GM21381 (cell line): ENCODE data around the gene KCND2.
"Not testable (repeated sequence)": the region's sequence is repeated elsewhere in the genome, so short reads cannot be mapped to it uniquely, and the experiment has no call there.

Experiments used
- ATAC-seq: cut with Tn5 transposase; IDR thresholded peaks from one replicate; pipeline ENCODE4 v1.9.1; 2021; ENCODE audit warnings: mild to moderate bottlenecking, moderate library complexity; ENCODE audit not compliant: unreplicated experiment

The KCND2 gene

DNA sequence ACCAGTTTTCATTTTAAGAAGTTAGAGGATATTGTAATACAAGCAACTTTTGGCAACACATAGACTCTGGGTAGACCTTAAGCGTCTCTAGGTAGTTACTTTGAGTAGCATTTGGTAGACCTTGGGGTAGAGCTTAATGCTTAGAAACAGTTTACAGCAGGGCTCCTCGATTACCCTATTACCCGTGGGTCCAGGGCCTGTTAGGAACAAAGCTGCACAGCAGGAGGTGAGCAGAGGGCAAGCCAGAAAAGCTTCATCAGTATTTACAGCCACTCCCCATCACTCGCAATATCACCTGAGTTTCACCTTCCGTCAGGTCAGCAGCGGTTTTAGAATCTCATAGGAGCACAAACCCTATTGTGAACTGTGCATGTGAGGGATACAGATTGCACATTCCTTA, 411.5 kb downstream of the KCND2 start:
- ATAC-seq, result no peak

DNA sequence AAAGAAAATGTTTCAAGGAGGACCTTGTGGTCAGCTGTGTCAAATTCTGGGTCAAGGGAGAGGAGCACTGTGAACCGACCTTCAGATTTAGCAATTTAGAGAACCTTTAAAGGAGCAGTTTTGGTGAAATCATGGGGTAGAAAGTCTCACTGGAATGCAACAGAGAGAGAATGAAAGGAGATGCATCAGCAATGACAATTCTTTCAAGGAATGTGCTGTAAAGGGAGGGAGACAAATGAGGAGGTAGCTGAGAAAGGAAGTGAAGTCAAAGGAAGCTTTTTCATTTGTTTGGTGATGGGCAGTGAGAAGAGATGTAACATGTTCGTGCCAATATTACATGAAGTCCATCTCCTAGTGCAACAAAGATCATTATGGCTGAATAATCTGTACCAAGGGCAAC, 418.9 kb downstream of the KCND2 start:
- no peak for ATAC-seq

DNA sequence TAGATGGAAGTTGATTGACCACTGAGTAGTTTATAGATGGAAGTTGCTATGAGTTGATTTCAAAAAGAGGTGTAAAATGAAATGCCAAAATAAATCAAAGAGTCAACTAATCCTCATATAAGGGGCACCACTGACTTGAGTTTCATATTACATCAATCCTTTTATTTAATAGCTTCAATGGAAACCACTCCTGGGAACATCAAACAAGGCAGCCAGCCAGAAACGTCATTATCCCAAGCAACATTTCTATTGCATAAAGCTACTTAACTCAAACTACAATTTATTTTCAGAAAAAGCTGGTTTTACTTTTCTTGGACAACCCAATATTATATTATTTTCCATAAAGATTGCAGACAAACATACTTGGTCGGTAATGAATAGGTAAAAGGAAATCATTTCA, 422.9 kb downstream of the KCND2 start:
- ATAC-seq, result no peak

DNA sequence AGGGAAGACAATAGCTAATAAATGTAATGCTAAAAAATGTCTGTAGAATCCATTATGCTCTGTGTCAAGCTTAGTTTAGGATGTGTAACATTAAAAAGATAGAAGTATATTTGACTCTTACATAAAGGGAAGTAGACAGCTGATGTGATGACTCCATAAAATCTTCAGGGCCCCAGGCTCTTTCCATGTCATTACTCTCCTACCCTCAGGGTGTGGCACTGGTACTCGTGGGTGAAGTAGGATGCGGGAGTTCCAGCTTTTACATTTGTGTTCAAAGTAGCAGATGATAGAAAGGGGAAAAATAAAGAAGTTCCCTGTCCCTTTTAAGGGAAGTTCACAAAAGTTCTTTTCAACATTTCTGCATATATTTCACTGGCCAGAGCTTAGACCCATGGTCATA, 427.8 kb downstream of the KCND2 start:
- ATAC-seq, result no peak

DNA sequence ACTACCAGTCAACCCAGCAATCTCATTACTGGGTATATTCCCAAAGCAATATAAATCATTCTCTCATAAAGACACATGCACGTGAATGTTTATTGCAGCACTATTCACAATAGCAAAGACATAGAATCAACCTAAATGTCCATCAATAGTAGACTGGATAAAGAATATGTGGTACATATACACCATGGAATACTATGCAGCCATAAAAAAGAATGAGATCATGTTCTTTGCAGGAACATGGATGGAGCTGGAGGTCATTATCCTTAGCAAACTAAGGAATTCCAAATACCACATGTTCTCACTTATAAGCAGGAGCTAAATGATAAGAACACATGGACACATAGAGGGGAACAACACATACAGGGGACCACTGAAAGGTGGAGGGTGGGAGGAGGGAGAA, 429.4 kb downstream of the KCND2 start:
- ATAC-seq, result not testable (repeated sequence)

DNA sequence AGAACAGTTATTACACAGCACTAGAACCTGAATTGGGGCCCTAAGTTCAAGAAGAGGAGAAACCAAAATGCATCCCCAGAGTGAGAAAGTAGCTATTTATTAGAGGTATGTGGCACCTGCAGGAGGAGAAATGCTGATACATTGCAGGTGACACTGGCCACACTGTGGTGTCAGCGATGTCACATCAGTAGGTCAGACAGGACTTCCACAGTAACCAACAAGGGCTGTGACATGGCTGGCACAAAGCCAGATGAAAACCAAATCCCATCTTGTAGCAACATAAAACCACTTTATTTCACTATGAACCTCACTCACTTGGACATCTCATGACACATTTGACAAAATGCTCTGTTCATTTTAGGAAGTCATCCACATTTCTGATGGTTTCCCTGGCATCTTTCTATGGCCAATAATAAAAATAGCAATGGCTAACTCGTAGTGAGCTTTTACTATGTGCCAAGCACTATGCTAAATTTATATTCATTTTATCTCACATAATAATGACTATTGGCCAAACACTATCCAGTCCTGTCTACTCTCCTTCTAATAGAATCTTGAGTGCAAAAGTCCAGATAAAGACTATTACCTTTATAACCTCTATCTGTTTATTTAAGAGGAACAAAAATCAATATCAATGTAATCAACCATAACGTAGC, 430.7 kb downstream of the KCND2 start:
- no peak for ATAC-seq

DNA sequence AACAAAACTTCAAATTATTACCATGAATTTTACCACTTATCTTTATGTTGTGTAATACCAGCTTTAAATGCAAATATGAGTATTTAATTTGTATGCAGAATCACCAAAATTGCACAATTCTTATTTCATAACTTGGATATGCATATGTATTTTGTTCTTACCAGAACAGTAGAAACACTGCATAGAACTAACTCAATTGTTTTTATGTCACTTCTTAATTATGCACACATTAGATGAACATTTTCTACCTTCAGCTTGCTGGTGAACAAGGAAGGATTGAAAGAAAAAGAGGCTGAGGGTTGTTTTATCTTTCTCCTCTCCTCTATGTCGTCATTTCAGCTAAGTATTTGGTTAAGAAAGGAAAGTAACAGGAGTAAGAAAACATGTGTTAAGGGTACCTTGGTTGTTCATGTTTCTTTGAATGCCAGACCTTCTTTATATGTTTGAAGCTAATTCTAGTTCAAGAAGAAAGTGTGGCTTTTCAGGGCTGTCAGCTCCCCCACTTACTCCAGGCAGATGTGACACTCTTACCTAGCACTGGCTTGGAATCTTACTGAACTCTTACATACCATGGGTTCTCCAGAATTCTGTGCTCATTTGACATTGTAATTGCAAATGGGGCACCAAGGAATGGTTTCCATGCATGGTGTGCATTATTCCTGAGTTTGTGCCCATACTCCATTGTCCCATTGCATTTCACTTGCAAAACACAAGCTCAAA, 436.4 kb downstream of the KCND2 start:
- no peak for ATAC-seq

DNA sequence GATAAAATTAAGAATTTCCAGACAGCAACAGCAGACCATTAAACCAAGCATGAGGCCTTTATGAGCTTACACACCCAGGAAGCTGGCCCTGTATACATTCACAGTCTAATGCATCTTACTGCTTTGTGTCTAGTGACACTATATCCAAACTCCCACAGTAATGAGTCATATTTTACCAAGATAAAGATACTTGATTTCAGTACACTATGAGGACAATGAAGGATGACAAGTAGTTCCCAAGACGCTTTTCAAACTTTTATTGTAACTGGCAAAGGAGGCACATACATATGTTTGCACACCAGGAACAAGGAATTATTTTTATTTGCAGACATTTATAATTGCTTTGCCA, 437.0 kb downstream of the KCND2 start:
- ATAC-seq, result no peak

DNA sequence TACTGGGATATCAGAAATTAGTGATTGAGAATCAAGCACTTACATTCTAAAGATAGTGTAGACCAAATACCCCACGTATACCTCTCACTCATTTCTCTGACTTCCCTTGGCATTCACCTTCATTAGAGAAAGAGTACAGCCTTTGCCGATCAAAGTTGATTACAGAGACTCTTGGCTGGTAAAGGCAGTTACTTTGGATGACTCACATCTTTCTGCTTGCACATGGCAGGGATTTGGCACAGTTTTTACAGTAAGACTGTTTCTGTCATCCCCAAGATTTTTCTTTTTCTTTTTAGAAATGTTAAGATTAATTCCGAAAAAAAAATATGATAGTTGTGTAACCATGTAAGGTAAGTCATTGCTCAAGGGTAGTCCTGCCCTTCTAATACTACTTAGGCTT, 442.0 kb downstream of the KCND2 start:
- ATAC-seq, result no peak

DNA sequence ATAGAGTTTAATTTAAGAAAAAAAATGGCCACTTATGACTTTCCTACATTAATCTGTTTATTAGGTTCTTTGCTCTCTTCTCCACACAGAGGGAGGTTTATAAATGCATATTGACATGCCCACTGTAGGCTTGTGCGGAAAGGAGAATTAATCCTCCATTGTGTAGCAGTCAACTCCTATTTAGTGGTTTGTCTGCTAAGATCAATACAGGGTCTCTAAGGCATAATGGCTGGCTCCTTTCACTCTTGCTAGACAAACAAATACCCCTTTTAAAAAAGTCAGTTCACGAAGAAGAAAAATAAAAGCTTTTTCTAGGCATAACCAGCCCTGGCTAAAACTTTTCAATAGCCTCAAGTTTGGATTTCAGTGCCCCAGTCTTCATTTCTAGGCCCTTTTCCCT, 443.3 kb downstream of the KCND2 start:
- ATAC-seq, result no peak

DNA sequence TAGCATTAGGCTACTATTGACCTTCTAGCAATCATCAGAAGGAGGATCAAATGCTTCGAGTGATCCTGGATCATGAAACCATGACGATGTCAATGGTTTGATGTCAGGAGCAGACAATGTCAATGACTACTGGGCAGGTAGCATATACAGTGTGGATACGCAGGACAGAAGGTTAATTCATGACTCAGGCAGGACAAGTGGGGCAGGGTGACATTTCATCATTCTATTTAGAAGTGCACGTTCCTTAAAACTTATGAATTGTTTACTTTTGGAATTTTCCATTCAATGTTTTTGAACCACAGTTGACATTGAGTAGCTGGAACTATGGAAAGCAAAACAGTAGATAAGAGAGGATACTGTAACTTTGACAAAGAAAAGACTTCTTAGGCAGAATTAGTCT, 444.2 kb downstream of the KCND2 start:
- ATAC-seq, result no peak

DNA sequence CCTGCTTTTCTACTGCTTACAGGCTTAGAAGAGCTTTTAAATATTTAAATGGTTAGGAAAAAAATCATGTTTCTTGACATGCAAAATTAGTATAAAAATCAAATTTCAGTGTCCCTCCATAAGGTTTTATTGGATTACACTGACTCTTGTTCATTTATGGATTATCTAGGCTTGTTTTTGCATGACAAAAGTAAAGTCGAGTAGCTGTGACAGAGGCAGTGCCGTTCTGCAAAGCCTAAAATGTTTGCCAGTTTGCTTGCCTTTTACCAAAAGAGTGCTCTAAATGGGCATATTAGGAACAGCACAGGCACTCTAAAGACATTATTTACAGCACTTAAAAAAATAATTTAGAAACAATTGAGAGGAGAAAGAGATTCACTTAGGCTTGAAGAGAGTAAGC, 445.4 kb downstream of the KCND2 start:
- no peak for ATAC-seq

DNA sequence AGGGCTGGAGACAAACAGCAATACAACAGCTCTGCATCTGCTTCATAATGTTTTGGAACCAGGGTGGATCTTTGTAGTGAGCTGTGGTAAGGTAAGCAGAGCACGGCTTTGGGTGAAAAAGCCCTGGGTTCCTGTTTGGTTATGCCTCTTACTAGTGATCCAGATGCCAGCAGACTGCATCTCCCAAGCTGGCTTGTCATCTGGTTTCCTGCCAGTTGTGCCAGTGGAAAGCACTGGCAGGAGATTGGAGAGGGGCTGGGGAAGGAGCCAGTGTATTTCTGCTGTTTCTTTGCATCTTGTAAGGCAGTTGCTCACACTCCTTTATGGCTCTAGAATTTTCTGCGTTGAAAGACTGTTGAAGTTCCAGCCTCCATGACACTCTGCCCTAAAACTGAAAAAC, 447.3 kb downstream of the KCND2 start:
- no peak for ATAC-seq

DNA sequence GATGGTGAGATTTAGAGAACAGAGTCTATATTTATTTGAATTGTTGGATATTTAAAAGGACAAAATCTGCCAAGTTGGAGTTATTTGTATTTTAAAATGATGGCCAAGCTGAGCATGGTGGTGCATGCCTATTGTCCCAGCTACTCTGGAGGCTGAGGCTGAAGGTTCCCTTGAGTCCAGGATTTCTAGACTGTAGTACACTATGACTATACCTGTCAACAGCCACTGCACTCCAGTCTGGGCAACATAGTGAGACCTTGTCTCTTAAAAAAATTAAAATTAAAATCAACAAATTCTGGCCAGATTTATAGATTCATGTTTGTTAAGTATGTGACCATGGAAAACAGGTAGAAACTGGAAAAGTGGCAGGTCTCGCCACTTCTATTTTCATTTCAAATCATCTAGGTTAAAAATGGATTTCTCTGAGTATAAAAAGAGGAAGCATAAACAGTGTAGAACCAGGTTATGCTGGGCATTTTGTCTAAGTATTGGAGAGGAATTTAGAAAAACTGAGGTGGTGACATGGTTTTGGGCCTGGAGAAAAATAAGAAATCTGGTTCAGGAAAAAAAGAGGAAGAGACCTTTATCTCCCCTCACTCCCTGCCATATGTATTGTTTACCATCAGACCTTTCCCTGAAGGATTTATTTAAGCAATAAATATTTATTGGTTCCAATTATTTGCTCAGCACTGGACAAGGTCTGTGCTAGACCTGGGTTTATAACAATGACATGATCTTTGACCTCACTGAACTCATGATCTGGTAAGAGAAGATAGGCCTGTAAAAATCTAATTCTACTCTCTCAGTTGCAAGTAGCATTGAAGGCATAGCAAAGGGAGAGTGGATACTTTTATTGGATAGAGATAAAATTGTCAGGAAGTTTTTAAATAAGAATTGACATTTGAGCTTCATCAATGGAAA, 450.8 kb downstream of the KCND2 start:
- ATAC-seq, result no peak

DNA sequence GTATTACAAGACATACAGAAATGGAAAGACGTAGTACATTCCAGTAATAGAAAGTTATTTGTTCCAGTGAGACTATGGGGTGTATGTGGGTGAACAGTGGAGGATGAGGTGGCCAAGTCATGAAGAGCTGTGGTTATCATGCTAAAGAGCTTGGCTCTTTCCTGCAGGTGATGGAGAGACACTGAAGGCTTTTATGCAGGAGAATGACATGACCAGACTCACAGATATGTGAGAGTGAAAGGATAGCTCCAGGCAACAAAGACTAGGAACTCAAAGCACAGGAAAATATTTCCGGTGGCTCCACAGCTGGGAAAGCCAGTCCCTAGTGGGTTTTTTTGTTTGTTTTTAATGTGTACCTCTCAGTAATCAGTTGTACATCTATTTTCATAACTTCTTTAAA, 451.5 kb downstream of the KCND2 start:
- ATAC-seq, result no peak

DNA sequence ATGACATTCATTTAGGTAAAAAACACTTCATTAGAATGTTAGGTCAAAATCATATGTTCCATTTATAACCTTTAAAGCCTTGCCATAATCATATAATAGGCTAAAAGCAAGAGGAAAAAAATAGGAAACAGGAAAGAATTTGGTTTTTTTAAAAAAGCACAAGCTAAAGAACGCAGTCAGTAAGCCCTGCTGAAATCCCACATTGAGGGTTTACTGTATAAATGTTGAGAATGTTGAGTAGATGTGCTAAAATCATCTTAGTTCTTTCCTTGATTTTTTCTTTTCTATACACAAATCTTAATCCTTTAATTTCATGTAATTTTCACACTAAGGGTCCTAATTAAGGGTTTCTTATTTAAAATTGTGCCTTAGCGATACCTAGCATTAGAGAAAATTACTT, 452.0 kb downstream of the KCND2 start:
- ATAC-seq, result no peak

DNA sequence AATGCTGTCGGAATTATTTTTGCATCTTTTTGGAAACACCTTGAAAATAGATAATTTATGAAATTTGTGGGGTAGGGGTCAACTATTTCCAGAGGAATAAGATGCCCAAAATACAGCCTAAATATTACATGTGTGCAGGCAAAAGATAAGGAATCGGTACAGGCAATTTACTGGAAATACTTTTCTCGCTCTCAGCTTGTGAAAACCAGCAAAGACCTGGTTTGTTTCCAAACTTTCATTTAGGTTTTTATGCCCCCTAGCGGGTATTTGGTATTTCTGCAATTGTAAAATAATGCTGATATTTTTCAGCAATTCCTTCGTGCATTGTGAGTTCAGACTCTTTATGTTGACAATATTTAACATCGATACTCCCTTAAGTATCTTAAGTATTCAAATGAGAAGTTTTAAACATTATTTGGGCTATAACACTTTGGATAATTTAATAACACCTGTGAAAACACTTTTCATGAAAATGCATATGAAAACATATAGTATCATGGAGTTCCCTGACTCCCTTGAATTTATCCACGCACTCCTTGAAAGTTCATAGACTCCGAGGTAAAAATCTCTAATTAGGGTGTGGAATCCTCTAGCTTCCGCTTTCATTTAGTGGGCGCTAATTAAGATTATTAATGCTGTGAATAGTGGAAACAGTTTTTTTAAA, 452.5 kb downstream of the KCND2 start:
- ATAC-seq, result no peak

DNA sequence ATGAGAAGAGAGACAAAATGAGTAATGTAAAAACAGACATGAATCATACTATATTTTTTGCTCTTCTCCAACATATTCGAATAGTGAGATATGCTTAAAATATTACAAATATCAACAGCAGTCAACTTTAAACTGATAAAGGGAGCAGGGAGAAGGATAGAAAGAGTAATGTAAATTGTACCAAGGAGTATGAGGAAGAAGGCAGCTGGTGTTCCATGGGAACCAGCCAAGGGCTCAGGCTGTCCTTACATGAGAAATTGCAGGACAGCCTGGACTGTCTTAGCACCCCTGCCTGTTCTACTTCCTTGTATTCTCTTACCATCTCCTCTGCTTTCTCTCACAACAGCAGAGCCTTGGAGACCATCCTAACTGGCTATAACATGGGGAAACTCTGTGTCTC, 456.3 kb downstream of the KCND2 start:
- ATAC-seq, result no peak

DNA sequence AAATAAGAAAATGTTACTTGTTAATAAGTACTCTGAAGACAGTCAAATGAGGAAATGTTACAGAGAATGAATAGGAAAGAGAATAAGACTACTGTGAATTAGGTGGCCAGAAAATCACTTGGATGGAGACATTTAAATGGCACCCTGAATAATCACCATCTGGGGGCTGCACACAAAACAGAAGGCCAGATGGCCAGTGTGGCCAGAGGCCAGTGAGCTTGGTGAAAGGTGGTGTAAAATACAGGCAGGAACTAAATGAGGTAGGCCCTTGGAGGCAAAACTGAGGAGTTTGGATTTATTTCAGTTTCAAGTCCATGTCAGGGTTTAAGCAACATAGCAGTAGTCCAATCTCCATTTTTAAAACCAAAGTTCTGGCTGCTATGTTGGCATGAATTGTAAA, 458.3 kb downstream of the KCND2 start:
- no peak for ATAC-seq

DNA sequence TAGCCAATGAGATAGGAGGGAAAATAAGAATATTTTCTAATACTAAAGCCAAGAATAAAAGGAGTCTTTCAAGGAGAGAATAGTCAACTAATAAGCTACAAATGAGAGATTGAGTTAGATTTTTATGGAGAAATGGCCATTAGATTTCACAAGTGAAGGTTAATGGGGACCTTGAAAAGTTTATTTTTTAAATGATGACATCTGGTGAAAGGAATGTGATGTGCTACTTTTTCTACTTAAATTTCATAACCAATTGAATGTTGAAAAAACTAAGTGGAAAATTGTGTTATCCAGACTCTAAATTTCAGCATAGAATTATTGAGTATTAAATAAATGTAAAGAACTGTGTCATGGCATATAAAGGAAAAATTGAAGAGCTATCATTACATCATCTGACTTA, 459.3 kb downstream of the KCND2 start:
- no peak for ATAC-seq

DNA sequence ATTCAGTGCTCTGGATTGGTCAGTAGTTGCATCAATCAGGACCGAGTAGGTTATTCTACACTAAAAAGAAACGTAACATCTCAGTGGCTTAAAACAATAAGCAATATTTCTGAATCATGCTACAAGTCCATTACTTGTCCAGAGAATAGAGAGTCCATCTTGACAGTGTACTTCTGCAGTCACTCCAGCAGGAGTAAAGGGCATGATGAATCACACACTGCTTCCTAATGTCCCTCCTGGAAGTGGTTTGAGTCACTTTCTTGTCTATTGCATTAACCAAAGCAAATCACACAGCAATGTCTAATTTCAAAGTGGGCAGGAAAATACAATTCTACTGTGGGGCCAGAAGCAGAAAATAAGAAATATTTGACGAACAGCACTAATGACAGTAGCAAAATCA, 460.2 kb downstream of the KCND2 start:
- no peak for ATAC-seq
